ENCODE data around the gene INF2.

The INF2 gene

DNA sequence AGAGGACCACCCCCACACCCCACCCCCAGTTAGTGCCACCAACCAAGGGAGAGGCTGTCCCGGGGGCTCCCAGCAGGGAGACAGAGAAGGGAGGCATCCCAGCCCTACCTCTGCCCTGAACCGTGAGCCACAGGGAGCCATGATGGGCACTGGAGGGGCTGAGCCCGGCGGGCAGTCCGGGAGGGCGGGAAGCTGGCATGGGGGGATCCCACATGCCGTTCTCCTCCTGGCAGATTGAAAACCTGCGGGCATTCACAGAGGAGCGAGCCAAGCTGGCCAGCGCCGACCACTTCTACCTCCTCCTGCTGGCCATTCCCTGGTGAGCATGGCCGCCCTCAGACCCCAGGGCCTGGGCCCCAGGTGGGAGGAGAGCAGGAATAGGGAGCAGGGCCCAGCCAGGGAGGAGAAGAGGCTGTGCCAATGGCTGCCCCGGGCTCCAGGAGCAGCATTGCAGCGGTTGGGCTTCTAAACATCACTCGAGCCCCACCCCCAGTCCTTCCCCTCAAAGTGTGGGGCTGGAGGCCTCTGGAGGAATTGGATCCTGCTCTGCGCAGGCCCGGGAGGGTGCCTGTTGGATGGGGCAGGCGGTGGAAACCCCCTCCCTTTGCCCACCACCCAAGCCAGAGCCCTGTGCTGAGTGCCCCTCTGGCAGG, 20.1 kb downstream of the INF2 start:
- H3K4me3 ChIP-seq (ENCODE audit: low read depth, low read length): no peak overlapping the region
- TF ChIP-seq, protein P1, sequence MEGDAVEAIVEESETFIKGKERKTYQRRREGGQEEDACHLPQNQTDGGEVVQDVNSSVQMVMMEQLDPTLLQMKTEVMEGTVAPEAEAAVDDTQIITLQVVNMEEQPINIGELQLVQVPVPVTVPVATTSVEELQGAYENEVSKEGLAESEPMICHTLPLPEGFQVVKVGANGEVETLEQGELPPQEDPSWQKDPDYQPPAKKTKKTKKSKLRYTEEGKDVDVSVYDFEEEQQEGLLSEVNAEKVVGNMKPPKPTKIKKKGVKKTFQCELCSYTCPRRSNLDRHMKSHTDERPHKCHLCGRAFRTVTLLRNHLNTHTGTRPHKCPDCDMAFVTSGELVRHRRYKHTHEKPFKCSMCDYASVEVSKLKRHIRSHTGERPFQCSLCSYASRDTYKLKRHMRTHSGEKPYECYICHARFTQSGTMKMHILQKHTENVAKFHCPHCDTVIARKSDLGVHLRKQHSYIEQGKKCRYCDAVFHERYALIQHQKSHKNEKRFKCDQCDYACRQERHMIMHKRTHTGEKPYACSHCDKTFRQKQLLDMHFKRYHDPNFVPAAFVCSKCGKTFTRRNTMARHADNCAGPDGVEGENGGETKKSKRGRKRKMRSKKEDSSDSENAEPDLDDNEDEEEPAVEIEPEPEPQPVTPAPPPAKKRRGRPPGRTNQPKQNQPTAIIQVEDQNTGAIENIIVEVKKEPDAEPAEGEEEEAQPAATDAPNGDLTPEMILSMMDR (IDR thresholded peaks at IDR 0.05; ENCODE audit: low read depth, low read length): no peak

DNA sequence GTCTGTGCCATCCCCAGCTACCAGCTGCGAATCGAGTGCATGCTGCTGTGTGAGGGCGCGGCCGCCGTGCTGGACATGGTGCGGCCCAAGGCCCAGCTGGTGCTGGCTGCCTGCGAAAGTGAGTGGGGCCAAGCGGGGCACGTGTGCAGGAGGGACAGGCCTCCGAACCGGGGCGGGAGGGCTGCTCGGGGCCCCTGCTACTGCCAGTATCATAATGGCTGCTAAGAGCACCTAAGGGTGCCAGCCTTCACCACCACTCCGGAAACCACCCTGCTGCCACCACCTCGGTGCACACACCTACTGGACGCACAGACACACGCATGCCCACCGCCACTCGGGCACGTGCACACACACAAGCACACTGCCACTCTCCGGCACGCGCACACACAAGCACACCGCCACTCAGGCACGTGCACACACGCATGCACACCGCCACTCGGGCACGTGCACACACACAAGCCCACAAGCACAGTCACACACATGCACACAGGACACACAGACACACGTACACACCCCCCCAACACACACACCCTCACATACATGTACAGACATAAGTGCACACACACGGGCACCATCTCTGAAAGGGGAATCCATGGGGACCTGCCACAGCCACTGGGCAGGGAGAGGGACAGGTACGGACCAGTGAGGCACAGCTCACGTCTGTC, 20.8 kb downstream of the INF2 start:
- H3K4me3 ChIP-seq (ENCODE audit: low read depth, low read length): no peak overlapping the region
- TF ChIP-seq, protein P1 (IDR thresholded peaks at IDR 0.05; ENCODE audit: low read depth, low read length): no peak

DNA sequence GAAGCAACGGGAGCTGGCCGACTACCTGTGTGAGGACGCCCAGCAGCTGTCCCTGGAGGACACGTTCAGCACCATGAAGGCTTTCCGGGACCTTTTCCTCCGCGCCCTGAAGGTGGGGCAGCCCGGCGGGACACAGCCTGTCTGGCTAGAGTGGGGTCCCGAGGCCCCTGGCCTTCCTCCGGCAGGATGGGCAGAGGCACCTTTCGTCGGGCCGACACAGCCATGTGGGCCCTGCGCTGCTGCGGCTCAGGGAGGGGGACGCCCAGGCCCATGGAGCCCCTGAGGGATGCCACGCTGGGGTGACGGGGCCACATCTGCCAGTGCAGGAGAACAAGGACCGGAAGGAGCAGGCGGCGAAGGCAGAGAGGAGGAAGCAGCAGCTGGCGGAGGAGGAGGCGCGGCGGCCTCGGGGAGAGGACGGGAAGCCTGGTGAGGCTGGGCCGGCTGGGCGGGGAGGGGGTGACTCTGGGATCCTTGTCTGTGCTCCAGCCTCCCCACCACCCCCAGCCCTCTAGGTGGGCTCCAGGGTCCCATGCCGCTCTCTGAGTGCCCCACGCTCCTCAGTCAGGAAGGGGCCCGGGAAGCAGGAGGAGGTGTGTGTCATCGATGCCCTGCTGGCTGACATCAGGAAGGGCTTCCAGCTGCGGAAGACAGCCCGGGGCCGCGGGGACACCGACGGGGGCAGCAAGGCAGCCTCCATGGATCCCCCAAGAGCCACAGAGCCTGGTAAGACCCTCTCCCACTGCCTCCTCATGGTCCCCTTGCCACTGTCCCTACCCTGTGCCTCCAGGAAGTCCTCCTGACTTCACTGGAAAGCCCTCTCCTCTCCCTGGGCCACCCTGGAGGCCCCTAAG, 23.7 kb downstream of the INF2 start:
- TF ChIP-seq, protein P1 (IDR thresholded peaks at IDR 0.05; ENCODE audit: low read depth, low read length): no peak
- H3K4me3 ChIP-seq (ENCODE audit: low read depth, low read length): no peak overlapping the region

DNA sequence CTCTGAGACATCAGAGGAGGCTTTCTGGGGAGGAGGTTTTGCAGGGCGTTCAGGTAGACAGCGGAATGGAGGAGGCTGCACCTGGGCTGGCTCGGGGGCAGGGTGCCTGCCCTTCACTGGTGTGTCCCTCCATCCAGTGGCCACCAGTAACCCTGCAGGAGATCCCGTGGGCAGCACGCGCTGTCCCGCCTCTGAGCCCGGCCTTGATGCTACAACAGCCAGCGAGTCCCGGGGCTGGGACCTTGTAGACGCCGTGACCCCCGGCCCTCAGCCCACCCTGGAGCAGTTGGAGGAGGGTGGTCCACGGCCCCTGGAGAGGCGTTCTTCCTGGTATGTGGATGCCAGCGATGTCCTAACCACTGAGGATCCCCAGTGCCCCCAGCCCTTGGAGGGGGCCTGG, 24.6 kb downstream of the INF2 start:
- H3K4me3 ChIP-seq (ENCODE audit: low read depth, low read length): no peak overlapping the region
- TF ChIP-seq, protein P1 (IDR thresholded peaks at IDR 0.05; ENCODE audit: low read depth, low read length): no peak

DNA sequence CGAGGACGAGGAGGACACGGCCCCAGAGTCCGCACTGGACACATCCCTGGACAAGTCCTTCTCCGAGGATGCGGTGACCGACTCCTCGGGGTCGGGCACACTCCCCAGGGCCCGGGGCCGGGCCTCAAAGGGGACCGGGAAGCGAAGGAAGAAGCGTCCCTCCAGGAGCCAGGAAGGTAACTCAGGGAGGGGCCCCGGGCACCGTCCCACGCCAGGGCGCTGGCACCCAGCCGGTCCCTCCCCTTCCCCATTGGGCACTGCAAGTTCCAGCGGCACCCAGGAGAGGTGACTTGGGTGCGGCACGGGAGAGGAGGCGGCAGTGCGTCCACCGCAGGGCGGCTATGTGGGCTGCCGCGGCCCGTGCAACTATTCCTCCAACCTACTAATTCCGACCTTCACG, 25.3 kb downstream of the INF2 start:
- TF ChIP-seq, protein P1 (IDR thresholded peaks at IDR 0.05; ENCODE audit: low read depth, low read length): no peak
- H3K4me3 ChIP-seq (ENCODE audit: low read depth, low read length): no peak overlapping the region

DNA sequence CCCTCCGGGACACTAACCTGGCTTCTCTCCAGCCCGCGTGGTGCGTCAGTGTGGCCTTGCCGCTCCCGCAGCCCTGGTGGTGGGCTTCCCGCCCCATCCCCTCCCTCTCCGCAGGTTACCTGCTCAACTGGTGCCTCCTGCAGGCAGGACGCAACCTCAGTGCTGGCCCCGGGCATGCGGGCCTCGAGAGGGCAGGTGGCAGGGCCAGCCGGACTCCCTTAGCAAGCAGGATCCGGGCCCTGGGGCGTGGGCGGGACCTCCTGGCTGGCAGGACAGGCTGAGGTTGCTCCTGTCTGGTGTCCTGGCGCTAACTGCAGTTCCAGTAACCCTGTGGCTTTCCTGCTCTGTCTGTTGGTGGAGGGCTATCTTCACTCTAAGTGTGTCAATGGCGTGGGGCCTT, 26.0 kb downstream of the INF2 start:
- TF ChIP-seq, protein P1 (IDR thresholded peaks at IDR 0.05; ENCODE audit: low read depth, low read length): no peak
- H3K4me3 ChIP-seq (ENCODE audit: low read depth, low read length): no peak overlapping the region

DNA sequence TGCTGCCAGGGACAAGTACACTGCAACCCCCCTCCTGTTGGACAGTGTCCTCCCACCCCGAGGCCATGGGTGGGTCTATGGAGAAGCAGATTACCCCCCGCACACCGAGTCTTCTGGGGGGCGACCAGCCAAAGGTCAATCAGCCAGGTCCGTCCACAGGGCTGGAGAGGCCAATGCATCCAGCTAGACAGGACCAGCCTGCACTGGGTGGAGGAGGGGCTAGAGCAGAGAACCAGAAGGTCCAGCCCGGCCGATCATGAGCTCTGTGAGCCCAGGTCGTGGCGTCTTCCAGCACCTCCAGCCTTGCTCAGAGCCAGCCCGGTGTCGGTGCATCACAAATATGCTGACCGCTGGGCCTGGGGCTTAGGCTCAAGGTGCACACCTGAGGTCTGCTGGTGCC, 26.5 kb downstream of the INF2 start:
- no peak overlapping the region for H3K4me3 ChIP-seq (ENCODE audit: low read depth, low read length)
- TF ChIP-seq, protein P1 (IDR thresholded peaks at IDR 0.05; ENCODE audit: low read depth, low read length): no peak
